GM19025 (cell line): Measurements from ENCODE around the gene SYNRG.
"Not testable (repeated sequence)": the region's sequence is repeated elsewhere in the genome, so short reads cannot be mapped to it uniquely, and the experiment has no call there.

Experiments
- ATAC-seq: cut with Tn5 transposase; IDR thresholded peaks from one replicate; pipeline ENCODE4 v1.9.1; 2021; ENCODE audit warnings: mild to moderate bottlenecking, low read depth, moderate library complexity; ENCODE audit not compliant: unreplicated experiment

The SYNRG gene

GRCh38 chr17:37609170-37610040 lies at the start of gene SYNRG:
TSS of gene SYNRG (minus strand) at chr17:37609418. CDS start at chr17:37609355, 63 bp downstream.
- peak; percentile 92 for ATAC-seq

GRCh38 chr17:37657202-37657601 lies 48.0 kb upstream of the SYNRG start:
- no peak for ATAC-seq

- no peak for ATAC-seq
Measured at GRCh38 chr17:37651849-37652248, 42.6 kb upstream of the SYNRG start.

GRCh38 chr17:37650419-37651003 lies 41.3 kb upstream of the SYNRG start:
- no peak for ATAC-seq

GRCh38 chr17:37648555-37648954 lies 39.3 kb upstream of the SYNRG start:
- ATAC-seq = no peak

- no peak for ATAC-seq
Measured at GRCh38 chr17:37647856-37648255, 38.6 kb upstream of the SYNRG start.

GRCh38 chr17:37643869-37644268 lies 34.7 kb upstream of the SYNRG start:
- no peak for ATAC-seq

GRCh38 chr17:37643118-37643766 lies 34.0 kb upstream of the SYNRG start, which contains the start of gene DDX52:
TSS of gene DDX52 (minus strand) at chr17:37643446. CDS start at chr17:37643420, 26 bp downstream.
- peak; percentile 77 for ATAC-seq

GRCh38 chr17:37642681-37643080 lies 33.5 kb upstream of the SYNRG start:
- ATAC-seq = no peak

- ATAC-seq = no peak
Measured at GRCh38 chr17:37640015-37640414, 30.8 kb upstream of the SYNRG start.

GRCh38 chr17:37637956-37638355 lies 28.7 kb upstream of the SYNRG start:
- no peak for ATAC-seq

GRCh38 chr17:37616430-37616829 lies 7.2 kb upstream of the SYNRG start:
- ATAC-seq = not testable (repeated sequence)

- ATAC-seq = no peak
Measured at GRCh38 chr17:37614823-37615222, 5.6 kb upstream of the SYNRG start.

- no peak for ATAC-seq
Measured at GRCh38 chr17:37614391-37614790, 5.2 kb upstream of the SYNRG start.

- no peak for ATAC-seq
Measured at GRCh38 chr17:37610971-37611370, 1.8 kb upstream of the SYNRG start.

- ATAC-seq = not testable (repeated sequence)
Measured at GRCh38 chr17:37610041-37610420, 813 bp upstream of the SYNRG start.

GRCh38 chr17:37608351-37609169 lies 658 bp downstream of the SYNRG start:
- ATAC-seq = peak; percentile 14

- ATAC-seq = no peak
Measured at GRCh38 chr17:37607637-37608331, 1.4 kb downstream of the SYNRG start.

GRCh38 chr17:37605813-37606505 lies 3.3 kb downstream of the SYNRG start:
- no peak for ATAC-seq
